HL-60 (cell line): ENCODE data around the gene ARFIP1.

Experiments
- GABPA ChIP-seq: IDR thresholded peaks from 2 replicates; pipeline ENCODE4 v1.6.1; 2012; ENCODE audit warnings: low read depth
- POLR2AphosphoS5 ChIP-seq: IDR thresholded peaks from 2 replicates; pipeline ENCODE4 v1.6.1; 2012; ENCODE audit warnings: low read depth
- TF ChIP-seq, protein P1 (sequence below): IDR thresholded peaks from one replicate; pipeline ENCODE4 v1.5.1; 2011; ENCODE audit warnings: low read length, control low read depth, inconsistent platforms; ENCODE audit not compliant: insufficient read depth
- TF ChIP-seq, protein P2 (sequence below): IDR thresholded peaks from 2 replicates; pipeline ENCODE4 v1.6.1; 2012; ENCODE audit warnings: low read depth; ENCODE audit not compliant: insufficient replicate concordance

DNA sequence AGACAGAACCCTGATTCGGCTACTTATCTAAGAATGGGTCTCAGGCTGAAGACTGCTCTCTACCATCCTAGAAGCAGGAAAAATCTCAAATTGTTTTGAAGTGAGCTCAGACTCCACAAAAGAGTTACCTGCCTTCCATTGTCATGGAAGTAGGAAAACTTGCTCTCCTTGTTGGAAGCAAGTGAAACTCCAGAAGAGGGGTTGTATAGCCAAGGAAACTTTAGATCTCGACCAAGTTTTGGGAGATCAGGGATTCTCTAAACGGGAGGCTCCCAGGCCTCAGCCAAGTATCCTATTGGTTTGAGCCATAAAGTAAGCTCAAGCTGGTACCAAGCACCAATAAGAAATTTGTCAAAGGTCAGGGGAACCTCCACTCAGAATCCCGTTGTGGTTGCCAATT lies 147.2 kb downstream of the ARFIP1 start:
- TF ChIP-seq, protein P1, sequence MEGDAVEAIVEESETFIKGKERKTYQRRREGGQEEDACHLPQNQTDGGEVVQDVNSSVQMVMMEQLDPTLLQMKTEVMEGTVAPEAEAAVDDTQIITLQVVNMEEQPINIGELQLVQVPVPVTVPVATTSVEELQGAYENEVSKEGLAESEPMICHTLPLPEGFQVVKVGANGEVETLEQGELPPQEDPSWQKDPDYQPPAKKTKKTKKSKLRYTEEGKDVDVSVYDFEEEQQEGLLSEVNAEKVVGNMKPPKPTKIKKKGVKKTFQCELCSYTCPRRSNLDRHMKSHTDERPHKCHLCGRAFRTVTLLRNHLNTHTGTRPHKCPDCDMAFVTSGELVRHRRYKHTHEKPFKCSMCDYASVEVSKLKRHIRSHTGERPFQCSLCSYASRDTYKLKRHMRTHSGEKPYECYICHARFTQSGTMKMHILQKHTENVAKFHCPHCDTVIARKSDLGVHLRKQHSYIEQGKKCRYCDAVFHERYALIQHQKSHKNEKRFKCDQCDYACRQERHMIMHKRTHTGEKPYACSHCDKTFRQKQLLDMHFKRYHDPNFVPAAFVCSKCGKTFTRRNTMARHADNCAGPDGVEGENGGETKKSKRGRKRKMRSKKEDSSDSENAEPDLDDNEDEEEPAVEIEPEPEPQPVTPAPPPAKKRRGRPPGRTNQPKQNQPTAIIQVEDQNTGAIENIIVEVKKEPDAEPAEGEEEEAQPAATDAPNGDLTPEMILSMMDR = no peak
- TF ChIP-seq POLR2AphosphoS5 = no peak
- TF ChIP-seq, protein P2, sequence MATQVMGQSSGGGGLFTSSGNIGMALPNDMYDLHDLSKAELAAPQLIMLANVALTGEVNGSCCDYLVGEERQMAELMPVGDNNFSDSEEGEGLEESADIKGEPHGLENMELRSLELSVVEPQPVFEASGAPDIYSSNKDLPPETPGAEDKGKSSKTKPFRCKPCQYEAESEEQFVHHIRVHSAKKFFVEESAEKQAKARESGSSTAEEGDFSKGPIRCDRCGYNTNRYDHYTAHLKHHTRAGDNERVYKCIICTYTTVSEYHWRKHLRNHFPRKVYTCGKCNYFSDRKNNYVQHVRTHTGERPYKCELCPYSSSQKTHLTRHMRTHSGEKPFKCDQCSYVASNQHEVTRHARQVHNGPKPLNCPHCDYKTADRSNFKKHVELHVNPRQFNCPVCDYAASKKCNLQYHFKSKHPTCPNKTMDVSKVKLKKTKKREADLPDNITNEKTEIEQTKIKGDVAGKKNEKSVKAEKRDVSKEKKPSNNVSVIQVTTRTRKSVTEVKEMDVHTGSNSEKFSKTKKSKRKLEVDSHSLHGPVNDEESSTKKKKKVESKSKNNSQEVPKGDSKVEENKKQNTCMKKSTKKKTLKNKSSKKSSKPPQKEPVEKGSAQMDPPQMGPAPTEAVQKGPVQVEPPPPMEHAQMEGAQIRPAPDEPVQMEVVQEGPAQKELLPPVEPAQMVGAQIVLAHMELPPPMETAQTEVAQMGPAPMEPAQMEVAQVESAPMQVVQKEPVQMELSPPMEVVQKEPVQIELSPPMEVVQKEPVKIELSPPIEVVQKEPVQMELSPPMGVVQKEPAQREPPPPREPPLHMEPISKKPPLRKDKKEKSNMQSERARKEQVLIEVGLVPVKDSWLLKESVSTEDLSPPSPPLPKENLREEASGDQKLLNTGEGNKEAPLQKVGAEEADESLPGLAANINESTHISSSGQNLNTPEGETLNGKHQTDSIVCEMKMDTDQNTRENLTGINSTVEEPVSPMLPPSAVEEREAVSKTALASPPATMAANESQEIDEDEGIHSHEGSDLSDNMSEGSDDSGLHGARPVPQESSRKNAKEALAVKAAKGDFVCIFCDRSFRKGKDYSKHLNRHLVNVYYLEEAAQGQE = no peak
- TF ChIP-seq GABPA = no peak
